AG09309 (cell line): ENCODE results near the gene GLRX.

Source experiments
- DNase-seq: peaks from one replicate; pipeline ENCODE4 v3.0.0-alpha.2; 2010; ENCODE audit warnings: low read depth
- H3K4me3 ChIP-seq: 2 replicates; pipeline ENCODE4 v1.5.1; 2011; ENCODE audit warnings: mild to moderate bottlenecking, low read depth, low read length, moderate library complexity; ENCODE audit not compliant: control insufficient read depth
- TF ChIP-seq, protein P1 (sequence below): IDR thresholded peaks from 2 replicates; pipeline ENCODE4 v1.5.1; 2011; ENCODE audit warnings: mild to moderate bottlenecking, low read depth, low read length, inconsistent platforms; ENCODE audit not compliant: insufficient read depth, control insufficient read depth; ENCODE audit errors: missing control alignments

GLRX gene

DNA sequence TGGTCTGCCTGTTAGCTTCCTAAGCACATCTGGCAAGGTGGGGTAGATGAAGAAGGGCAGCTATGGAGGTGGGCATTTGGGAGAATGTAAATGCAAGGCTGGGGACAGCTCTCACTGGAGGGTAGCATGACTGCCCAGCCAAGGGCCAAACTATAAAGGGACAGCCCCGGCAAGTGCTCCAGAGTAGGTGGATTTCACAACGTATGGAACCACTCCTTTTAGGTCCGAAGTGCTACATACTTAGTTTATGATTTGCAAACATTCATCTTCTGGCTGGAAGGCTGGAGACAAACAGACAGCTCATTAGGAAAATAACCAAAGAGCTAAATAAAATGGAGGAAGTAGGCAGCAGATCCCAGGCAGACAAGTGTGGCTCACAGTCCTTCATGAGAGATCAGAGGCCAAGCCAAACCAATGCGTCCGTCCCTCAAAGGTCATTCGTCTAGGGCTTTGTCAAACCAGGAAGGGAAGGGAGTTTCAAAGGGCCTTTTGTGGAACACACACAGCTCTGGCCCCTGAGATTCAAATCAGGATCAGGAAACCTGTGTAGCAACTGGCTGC is 42.5 kb upstream of the GLRX start:
- TF ChIP-seq, protein P1, sequence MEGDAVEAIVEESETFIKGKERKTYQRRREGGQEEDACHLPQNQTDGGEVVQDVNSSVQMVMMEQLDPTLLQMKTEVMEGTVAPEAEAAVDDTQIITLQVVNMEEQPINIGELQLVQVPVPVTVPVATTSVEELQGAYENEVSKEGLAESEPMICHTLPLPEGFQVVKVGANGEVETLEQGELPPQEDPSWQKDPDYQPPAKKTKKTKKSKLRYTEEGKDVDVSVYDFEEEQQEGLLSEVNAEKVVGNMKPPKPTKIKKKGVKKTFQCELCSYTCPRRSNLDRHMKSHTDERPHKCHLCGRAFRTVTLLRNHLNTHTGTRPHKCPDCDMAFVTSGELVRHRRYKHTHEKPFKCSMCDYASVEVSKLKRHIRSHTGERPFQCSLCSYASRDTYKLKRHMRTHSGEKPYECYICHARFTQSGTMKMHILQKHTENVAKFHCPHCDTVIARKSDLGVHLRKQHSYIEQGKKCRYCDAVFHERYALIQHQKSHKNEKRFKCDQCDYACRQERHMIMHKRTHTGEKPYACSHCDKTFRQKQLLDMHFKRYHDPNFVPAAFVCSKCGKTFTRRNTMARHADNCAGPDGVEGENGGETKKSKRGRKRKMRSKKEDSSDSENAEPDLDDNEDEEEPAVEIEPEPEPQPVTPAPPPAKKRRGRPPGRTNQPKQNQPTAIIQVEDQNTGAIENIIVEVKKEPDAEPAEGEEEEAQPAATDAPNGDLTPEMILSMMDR: no peak
- no peak for DNase-seq

DNA sequence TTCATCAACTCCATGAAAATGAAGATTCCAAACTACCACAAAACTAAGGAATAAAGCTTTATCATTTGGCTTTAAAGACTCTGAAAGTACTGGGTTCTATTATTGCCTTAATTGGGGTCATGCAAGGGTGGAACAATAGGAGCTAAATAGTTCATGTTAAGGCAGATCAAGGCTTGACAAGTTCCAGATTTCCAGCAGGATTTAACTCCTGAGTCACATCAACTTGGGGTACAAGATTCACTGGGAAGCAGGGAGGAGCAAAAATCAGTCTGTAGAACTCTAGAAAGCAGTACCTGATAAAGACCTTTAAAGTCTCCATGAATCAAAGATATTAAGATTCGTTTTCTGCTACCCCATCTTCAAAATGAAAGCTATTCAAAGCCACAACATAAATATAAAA is 41.9 kb upstream of the GLRX start:
- no peak overlapping the region for H3K4me3 ChIP-seq
- DNase-seq: no peak
- TF ChIP-seq, protein P1: no peak

More for the DNA sequence above, 42.5 kb upstream of the GLRX start:
- no peak overlapping the region for H3K4me3 ChIP-seq

DNA sequence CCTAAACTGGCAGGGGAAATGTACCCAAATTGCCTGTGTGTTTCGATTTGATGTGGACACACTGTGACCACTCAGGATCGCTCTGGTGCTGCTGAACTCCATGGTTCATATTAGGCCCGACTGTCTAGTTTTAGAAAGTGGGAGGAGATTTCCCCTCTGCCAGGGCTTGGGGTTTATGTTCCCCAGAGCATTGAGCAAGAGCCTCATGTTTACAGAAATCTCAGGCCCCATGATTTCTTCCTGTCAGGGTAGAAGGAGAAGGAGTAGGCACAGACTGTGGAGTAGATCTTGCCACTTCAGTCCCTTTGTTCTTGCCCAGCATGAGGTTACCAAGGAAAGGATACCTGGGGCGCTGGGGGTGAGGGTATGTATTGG is 40.8 kb upstream of the GLRX start:
- H3K4me3 ChIP-seq: no peak overlapping the region
- TF ChIP-seq, protein P1: no peak
- no peak for DNase-seq

DNA sequence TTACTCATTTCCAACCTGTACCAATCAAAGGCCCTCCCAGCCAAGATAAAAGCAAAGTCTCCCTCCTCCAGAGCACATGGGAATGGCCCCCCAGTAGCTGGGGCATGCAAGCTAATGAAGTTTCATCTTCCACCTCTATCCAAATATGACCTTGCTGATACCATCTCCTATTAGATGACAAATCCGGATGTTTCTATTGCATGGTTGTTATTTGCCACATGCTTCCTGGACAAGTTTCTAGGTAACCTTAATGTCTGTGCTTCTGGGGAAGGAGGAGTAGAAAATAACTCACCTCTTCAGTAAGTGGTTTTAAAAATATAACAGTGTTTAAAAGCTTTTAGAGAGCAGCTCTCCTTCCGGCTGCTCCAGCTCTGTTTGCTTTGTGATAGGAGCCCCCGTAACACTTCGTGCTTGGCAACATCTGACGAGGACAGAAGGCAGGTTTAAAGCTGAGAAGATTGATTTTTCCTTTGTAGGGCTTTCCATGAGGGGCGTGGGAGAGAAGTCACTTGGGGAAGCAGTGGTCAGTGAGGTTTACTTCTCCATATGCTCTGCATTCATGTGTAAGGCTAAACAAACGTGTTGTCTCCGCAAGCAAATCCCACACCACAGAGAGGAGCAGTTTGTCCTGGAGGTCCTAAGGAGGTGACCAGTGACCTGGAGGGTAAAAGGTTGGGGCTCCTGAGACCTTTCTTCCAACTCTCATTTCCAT is 40.3 kb upstream of the GLRX start:
- TF ChIP-seq, protein P1: no peak
- H3K4me3 ChIP-seq: no peak overlapping the region
- no peak for DNase-seq

DNA sequence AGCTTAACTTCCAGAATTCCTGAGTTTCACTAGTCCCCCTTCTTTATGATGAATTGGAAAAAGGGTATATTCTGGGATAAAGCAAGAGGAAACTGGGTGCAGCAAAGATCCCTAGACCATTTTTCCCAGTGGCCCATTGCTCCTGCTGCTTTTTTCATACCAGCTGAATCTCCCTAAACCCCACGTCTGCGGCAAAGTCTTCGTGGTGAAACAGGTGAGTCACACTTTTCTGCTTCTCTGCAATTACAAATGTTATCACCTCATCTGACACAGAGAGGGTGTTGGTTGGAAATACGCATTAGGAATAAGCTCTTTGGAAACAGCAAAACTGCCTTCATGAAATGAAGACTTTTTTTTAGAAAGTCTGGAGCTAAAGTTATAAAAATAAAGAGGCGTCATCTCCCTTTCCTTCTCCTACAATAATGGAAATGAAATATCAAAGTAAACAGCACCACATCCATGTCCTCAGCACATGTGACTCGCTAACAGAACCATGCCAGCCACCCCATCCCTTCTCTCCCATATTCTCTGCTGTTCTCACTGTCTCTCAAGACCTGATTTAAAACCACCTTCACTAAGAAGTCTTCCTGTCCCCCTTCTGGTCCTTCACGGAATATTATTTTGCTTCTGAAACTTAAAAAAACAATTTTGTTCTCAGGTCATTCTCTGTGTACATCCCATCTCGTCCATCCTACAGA is 39.5 kb upstream of the GLRX start:
- DNase-seq: peak; percentile 63
- H3K4me3 ChIP-seq: no peak overlapping the region
- TF ChIP-seq, protein P1: peak; percentile 23

DNA sequence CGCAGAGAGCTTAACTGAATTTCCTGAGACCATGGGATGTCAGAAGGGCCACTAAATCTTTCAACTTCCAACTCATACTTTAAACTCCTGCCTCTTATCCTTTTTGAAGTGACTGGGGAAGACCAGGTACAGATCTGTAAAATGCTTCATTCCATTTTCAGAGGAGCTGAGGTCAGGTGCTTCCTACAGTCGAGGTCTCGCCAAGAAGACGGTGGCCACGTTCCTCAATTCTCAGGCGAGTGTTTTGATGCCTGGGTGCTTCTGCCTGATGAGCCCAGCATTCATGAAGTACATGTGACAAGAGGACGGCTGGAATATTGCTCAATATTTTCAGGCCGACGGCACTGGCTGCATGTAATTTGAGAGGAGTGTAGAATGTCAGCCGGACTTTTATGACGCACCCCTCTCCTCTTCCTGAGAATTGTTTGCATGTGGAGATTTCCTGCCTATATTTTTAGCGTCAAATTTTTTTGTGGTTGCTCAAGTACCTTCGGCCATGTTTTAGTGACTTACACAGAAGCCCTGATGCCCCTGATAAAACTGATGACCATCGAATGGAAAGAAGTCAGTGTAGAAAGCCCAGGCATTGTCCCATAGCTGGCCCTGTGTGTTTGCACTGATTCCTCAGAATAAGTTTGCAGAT is 38.8 kb upstream of the GLRX start:
- TF ChIP-seq, protein P1: no peak
- peak; percentile 98 for DNase-seq
- H3K4me3 ChIP-seq: no peak overlapping the region
